ENCODE data around the gene PANK1. TPM values are rescaled to one million over a fixed set of nuclear protein-coding genes. Genes with fewer than 3 reads are reported as not detected.

PANK1 gene
- total RNA-seq, 1 donor from 2014 or later = 7.8 TPM

DNA sequence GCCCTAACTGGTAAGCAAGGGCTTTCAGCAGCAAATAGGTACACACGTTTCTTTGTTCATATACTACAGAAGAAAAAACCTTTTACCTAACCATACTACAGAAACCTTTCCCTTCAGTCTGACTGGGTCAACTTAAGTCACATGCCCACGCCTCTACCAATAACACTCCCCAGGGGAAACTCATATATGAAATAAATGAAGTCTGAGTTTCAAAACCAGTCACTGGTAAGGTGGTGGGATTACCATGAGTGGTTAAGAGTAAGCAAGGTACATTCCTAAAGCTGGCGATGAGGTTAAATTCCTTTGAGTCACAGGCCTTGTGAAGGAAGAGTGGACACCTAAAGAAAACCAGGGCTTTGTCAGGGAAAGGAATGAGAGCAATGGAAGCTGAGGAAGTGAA lies 34.9 kb upstream of the PANK1 start:
- no peak overlapping the region for H3K4me3 ChIP-seq (ENCODE audit: low read depth, low read length)
- DNase-seq (ENCODE audit: low read depth) = no peak
- no peak for TF ChIP-seq CTCF (conservative IDR thresholded peaks at IDR 0.05; ENCODE audit: low read depth, low read length)

- DNase-seq (ENCODE audit: low read depth) = no peak
- no peak overlapping the region for H3K4me3 ChIP-seq (ENCODE audit: low read depth, low read length)
- no peak for TF ChIP-seq CTCF (conservative IDR thresholded peaks at IDR 0.05; ENCODE audit: low read depth, low read length)
These were observed 32.3 kb upstream of the PANK1 start for GRCh38 chr10:89677341-89677740.

GRCh38 chr10:89670926-89671325 lies 25.9 kb upstream of the PANK1 start:
- no peak for DNase-seq (ENCODE audit: low read depth)
- no peak overlapping the region for H3K4me3 ChIP-seq (ENCODE audit: low read depth, low read length)
- TF ChIP-seq CTCF (conservative IDR thresholded peaks at IDR 0.05; ENCODE audit: low read depth, low read length) = no peak

DNA sequence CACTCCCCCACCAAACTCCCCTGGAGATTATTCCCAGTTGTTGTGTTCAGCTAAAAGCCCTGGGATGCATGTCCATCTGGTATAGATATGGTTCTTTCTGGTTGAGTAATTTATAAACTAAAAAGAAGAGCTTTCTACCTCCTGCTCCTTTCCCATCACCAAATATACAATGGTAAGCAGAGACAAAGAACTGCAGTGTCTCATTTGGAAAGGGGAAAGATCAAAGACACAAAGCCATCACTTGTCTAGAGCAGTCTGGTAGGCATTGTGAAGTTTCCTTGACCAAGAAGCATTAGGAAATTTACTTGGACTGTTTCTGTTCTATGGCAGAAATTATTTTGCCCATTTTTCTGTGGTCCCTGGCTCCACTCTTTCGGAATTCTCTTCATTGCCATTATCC lies 24.9 kb upstream of the PANK1 start:
- no peak for TF ChIP-seq CTCF (conservative IDR thresholded peaks at IDR 0.05; ENCODE audit: low read depth, low read length)
- DNase-seq (ENCODE audit: low read depth) = no peak
- no peak overlapping the region for H3K4me3 ChIP-seq (ENCODE audit: low read depth, low read length)

DNA sequence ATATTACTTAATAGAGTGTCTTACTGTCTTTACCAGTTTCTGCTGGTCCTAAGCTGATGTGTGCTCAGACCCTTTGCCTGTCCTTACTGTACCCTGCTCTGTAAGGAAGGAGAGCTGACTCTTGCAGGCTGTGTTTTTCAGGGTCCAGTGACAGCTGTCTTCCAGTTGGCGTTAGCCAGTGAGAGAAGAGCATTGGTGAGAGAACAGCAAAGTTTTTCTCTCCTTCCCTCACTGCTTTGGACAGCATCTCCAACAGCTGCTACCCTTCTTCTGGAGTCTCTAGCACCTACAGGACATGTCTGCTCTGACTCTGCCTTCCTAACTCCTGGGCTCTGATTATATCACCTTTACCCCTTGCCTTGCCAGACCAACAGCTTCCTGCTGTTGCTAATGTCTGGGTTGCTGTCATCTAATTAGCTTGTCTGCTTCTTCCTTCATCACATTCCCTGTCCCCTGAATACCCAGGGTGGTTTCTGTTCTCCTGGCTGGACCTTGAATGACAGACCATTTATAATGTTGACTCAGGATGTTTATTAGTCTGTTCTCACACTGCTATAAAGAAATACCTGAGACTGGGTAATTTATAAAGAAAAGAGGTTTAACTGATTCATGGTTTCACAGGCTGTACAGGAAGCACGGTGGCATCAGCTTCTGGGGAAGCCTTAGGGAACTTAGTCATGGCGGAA lies 23.5 kb upstream of the PANK1 start:
- DNase-seq (ENCODE audit: low read depth) = no peak
- no peak for TF ChIP-seq CTCF (conservative IDR thresholded peaks at IDR 0.05; ENCODE audit: low read depth, low read length)

DNA sequence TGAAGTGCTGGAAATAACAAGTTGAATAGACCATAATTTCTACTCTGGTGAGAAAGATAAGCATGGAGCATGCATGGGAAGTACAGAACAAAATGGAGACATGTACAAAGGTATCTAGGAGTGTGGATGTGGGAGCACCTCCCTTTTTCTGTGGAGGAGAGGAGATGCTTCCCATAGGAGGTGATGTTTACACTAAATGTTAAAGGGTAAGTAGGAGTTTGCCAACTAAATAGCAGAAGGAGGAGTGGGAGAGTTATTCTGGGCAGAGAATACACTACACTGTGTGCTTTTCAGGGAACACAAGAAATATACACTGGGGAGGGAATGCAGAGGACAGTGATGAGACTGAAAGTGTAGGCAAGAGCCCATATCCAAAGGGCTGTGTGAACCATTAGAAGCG lies 21.1 kb upstream of the PANK1 start:
- TF ChIP-seq CTCF (conservative IDR thresholded peaks at IDR 0.05; ENCODE audit: low read depth, low read length) = no peak
- no peak overlapping the region for H3K4me3 ChIP-seq (ENCODE audit: low read depth, low read length)
- DNase-seq (ENCODE audit: low read depth) = no peak

More for the DNA sequence above, 23.5 kb upstream of the PANK1 start:
- no peak overlapping the region for H3K4me3 ChIP-seq (ENCODE audit: low read depth, low read length)

DNA sequence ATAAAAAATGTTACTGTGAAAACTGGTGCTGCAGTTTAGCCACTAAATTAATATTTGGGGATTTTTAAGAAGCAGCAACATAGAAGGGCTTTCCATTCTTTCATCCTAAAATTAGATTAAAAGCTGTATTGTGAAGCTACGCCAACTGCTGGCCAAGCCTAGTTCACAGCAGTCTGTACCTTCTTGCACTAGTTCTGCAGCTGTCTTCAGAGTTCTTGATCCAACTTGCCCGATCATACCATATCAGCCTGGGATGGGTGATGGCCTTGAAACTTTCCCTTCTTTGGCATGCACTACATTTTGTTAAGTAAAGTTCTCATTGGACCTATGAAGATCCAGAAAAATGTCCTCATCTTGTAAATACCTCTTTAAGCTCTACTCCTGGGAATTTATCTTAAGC lies 20.3 kb upstream of the PANK1 start:
- DNase-seq (ENCODE audit: low read depth) = no peak
- H3K4me3 ChIP-seq (ENCODE audit: low read depth, low read length) = no peak overlapping the region
- no peak for TF ChIP-seq CTCF (conservative IDR thresholded peaks at IDR 0.05; ENCODE audit: low read depth, low read length)
